ENCODE results near the gene SLCO4C1. TPM values are rescaled to one million over a fixed set of nuclear protein-coding genes. Genes with fewer than 3 reads are reported as not detected.

The SLCO4C1 gene
- total and polyA plus RNA-seq, 4 donors, result 0.38 to 1.7 (median 0.41) TPM

- H3K27ac ChIP-seq (ENCODE audit: low read depth, low read length), result no peak overlapping the region
- H3K9me3 ChIP-seq (ENCODE audit: control insufficient read depth, insufficient read depth, low read length), result no peaks in the 10 kb centered on the region
- H3K4me1 ChIP-seq (ENCODE audit: control insufficient read depth, insufficient read depth, low read length), result no peaks in the 10 kb centered on the region
- no peak for DNase-seq (ENCODE audit: low read depth in 4 of 6, low spot score in 6 of 6)
- no peaks in the 10 kb centered on the region for H3K27me3 ChIP-seq (ENCODE audit: control insufficient read depth, insufficient read depth, low read length)
- no peak overlapping the region for H3K4me3 ChIP-seq (ENCODE audit: low read depth, low read length)
- no peaks in the 10 kb centered on the region for H3K36me3 ChIP-seq (ENCODE audit: control insufficient read depth, insufficient read depth, low read length)
- WGBS (ENCODE audit: insufficient coverage), result no CpG with 5 or more reads among the region's 2 CpGs
Measured at GRCh38 chr5:102306121-102306520, 10.0 kb upstream of the SLCO4C1 start.

- Histone ChIP-seq H3K4me1 (ENCODE audit: control insufficient read depth, insufficient read depth, low read length) (peaks cover 12% of the 10 kb centered on the region), H3K27ac (ENCODE audit: low read depth, low read length) (no peak overlapping the region), H3K36me3 (ENCODE audit: control insufficient read depth, insufficient read depth, low read length) (no peaks in the 10 kb centered on the region), H3K9me3 (ENCODE audit: control insufficient read depth, insufficient read depth, low read length) (no peaks in the 10 kb centered on the region), H3K27me3 (ENCODE audit: control insufficient read depth, insufficient read depth, low read length) (peaks cover 7% of the 10 kb centered on the region), H3K4me3 (ENCODE audit: low read depth, low read length) (peak overlapping the region; percentile 55)
- peak in 1 of 6 donors; percentile 24 for DNase-seq (ENCODE audit: low read depth in 4 of 6, low spot score in 6 of 6)
- 2% methylated on average over 25 of the region's 26 CpGs for WGBS (ENCODE audit: insufficient coverage)
Measured at GRCh38 chr5:102295534-102296177, 428 bp downstream of the SLCO4C1 start.

GRCh38 chr5:102294886-102295395 is 1.1 kb downstream of the SLCO4C1 start:
- Histone ChIP-seq H3K27me3 (ENCODE audit: control insufficient read depth, insufficient read depth, low read length) (peaks cover 7% of the 10 kb centered on the region), H3K27ac (ENCODE audit: low read depth, low read length) (no peak overlapping the region), H3K4me3 (ENCODE audit: low read depth, low read length) (no peak overlapping the region), H3K9me3 (ENCODE audit: control insufficient read depth, insufficient read depth, low read length) (no peaks in the 10 kb centered on the region), H3K4me1 (ENCODE audit: control insufficient read depth, insufficient read depth, low read length) (peaks cover 12% of the 10 kb centered on the region), H3K36me3 (ENCODE audit: control insufficient read depth, insufficient read depth, low read length) (no peaks in the 10 kb centered on the region)
- 74% methylated on average over 2 of the region's 4 CpGs for WGBS (ENCODE audit: insufficient coverage)
- DNase-seq (ENCODE audit: low read depth in 4 of 6, low spot score in 6 of 6), result no peak

GRCh38 chr5:102290004-102290403 is 6.1 kb downstream of the SLCO4C1 start:
- 100% methylated on average over 3 of the region's 3 CpGs for WGBS (ENCODE audit: insufficient coverage)
- Histone ChIP-seq H3K36me3 (ENCODE audit: control insufficient read depth, insufficient read depth, low read length) (no peaks in the 10 kb centered on the region), H3K4me1 (ENCODE audit: control insufficient read depth, insufficient read depth, low read length) (no peaks in the 10 kb centered on the region), H3K9me3 (ENCODE audit: control insufficient read depth, insufficient read depth, low read length) (no peaks in the 10 kb centered on the region), H3K27ac (ENCODE audit: low read depth, low read length) (no peak overlapping the region), H3K4me3 (ENCODE audit: low read depth, low read length) (no peak overlapping the region), H3K27me3 (ENCODE audit: control insufficient read depth, insufficient read depth, low read length) (no peaks in the 10 kb centered on the region)
- DNase-seq (ENCODE audit: low read depth in 4 of 6, low spot score in 6 of 6), result no peak

- no peaks in the 10 kb centered on the region for H3K27me3 ChIP-seq (ENCODE audit: control insufficient read depth, insufficient read depth, low read length)
- H3K27ac ChIP-seq (ENCODE audit: low read depth, low read length), result no peak overlapping the region
- WGBS (ENCODE audit: insufficient coverage), result no CpG with 5 or more reads among the region's 6 CpGs
- no peaks in the 10 kb centered on the region for H3K4me1 ChIP-seq (ENCODE audit: control insufficient read depth, insufficient read depth, low read length)
- no peaks in the 10 kb centered on the region for H3K36me3 ChIP-seq (ENCODE audit: control insufficient read depth, insufficient read depth, low read length)
- no peak overlapping the region for H3K4me3 ChIP-seq (ENCODE audit: low read depth, low read length)
- DNase-seq (ENCODE audit: low read depth in 4 of 6, low spot score in 6 of 6), result no peak
- no peaks in the 10 kb centered on the region for H3K9me3 ChIP-seq (ENCODE audit: control insufficient read depth, insufficient read depth, low read length)
Measured at GRCh38 chr5:102289251-102289899, 6.7 kb downstream of the SLCO4C1 start.

- no peaks in the 10 kb centered on the region for H3K36me3 ChIP-seq (ENCODE audit: control insufficient read depth, insufficient read depth, low read length)
- H3K27ac ChIP-seq (ENCODE audit: low read depth, low read length), result no peak overlapping the region
- no peak overlapping the region for H3K4me3 ChIP-seq (ENCODE audit: low read depth, low read length)
- H3K4me1 ChIP-seq (ENCODE audit: control insufficient read depth, insufficient read depth, low read length), result no peaks in the 10 kb centered on the region
- no peaks in the 10 kb centered on the region for H3K9me3 ChIP-seq (ENCODE audit: control insufficient read depth, insufficient read depth, low read length)
- DNase-seq (ENCODE audit: low read depth in 4 of 6, low spot score in 6 of 6), result no peak
- no peaks in the 10 kb centered on the region for H3K27me3 ChIP-seq (ENCODE audit: control insufficient read depth, insufficient read depth, low read length)
- WGBS (ENCODE audit: insufficient coverage), result 92% methylated on average over 1 of the region's 1 CpG
Measured at GRCh38 chr5:102288630-102289029, 7.5 kb downstream of the SLCO4C1 start.

- Histone ChIP-seq H3K9me3 (ENCODE audit: control insufficient read depth, insufficient read depth, low read length) (no peaks in the 10 kb centered on the region), H3K27me3 (ENCODE audit: control insufficient read depth, insufficient read depth, low read length) (no peaks in the 10 kb centered on the region), H3K36me3 (ENCODE audit: control insufficient read depth, insufficient read depth, low read length) (no peaks in the 10 kb centered on the region), H3K27ac (ENCODE audit: low read depth, low read length) (no peak overlapping the region), H3K4me1 (ENCODE audit: control insufficient read depth, insufficient read depth, low read length) (no peaks in the 10 kb centered on the region), H3K4me3 (ENCODE audit: low read depth, low read length) (no peak overlapping the region)
- no peak for DNase-seq (ENCODE audit: low read depth in 4 of 6, low spot score in 6 of 6)
- no CpG with 5 or more reads among the region's 2 CpGs for WGBS (ENCODE audit: insufficient coverage)
Measured at GRCh38 chr5:102286476-102286875, 9.6 kb downstream of the SLCO4C1 start.

GRCh38 chr5:102283102-102283797 is 12.8 kb downstream of the SLCO4C1 start:
- Histone ChIP-seq H3K4me3 (ENCODE audit: low read depth, low read length) (no peak overlapping the region), H3K27me3 (ENCODE audit: control insufficient read depth, insufficient read depth, low read length) (no peaks in the 10 kb centered on the region), H3K36me3 (ENCODE audit: control insufficient read depth, insufficient read depth, low read length) (no peaks in the 10 kb centered on the region), H3K4me1 (ENCODE audit: control insufficient read depth, insufficient read depth, low read length) (no peaks in the 10 kb centered on the region), H3K9me3 (ENCODE audit: control insufficient read depth, insufficient read depth, low read length) (no peaks in the 10 kb centered on the region), H3K27ac (ENCODE audit: low read depth, low read length) (no peak overlapping the region)
- DNase-seq (ENCODE audit: low read depth in 4 of 6, low spot score in 6 of 6), result no peak
- WGBS (ENCODE audit: insufficient coverage), result no CpG with 5 or more reads among the region's 2 CpGs

- Histone ChIP-seq H3K9me3 (ENCODE audit: control insufficient read depth, insufficient read depth, low read length) (no peaks in the 10 kb centered on the region), H3K4me1 (ENCODE audit: control insufficient read depth, insufficient read depth, low read length) (no peaks in the 10 kb centered on the region), H3K27me3 (ENCODE audit: control insufficient read depth, insufficient read depth, low read length) (no peaks in the 10 kb centered on the region), H3K36me3 (ENCODE audit: control insufficient read depth, insufficient read depth, low read length) (no peaks in the 10 kb centered on the region), H3K27ac (ENCODE audit: low read depth, low read length) (no peak overlapping the region), H3K4me3 (ENCODE audit: low read depth, low read length) (no peak overlapping the region)
- no peak for DNase-seq (ENCODE audit: low read depth in 4 of 6, low spot score in 6 of 6)
- WGBS (ENCODE audit: insufficient coverage), result no CpG with 5 or more reads among the region's 1 CpG
Measured at GRCh38 chr5:102279711-102280110, 16.4 kb downstream of the SLCO4C1 start.
